ENCODE data around the gene HRAS.

The HRAS gene

GRCh38 chr11:515131-515530 lies 20.2 kb downstream of the HRAS start:
- ChIA-PET CTCF (no interaction called here), POLR2A (no interaction called here)
- no peak for TF ChIP-seq CTCF (IDR thresholded peaks at IDR 0.05; ENCODE audit: control extremely low read depth, extremely low read depth, low read depth, missing control alignments)
- no peak for DNase-seq (ENCODE audit: extremely low spot score)

GRCh38 chr11:514606-515005 lies 20.8 kb downstream of the HRAS start:
- no peak for TF ChIP-seq CTCF (IDR thresholded peaks at IDR 0.05; ENCODE audit: control extremely low read depth, extremely low read depth, low read depth, missing control alignments)
- ChIA-PET POLR2A (no interaction called here), CTCF (no interaction called here)
- no peak for DNase-seq (ENCODE audit: extremely low spot score)

- no peak for TF ChIP-seq CTCF (IDR thresholded peaks at IDR 0.05; ENCODE audit: control extremely low read depth, extremely low read depth, low read depth, missing control alignments)
- POLR2A ChIA-PET, result no interaction called here
- no peak for DNase-seq (ENCODE audit: extremely low spot score)
- CTCF ChIA-PET, result no interaction called here
These were observed 22.4 kb downstream of the HRAS start for GRCh38 chr11:512761-513595.

- CTCF ChIA-PET, result interaction anchor here (7.2 kb wide), 1 partner anchor 10 kb away, joined by 55 read pairs; no protein-coding TSS in a partner anchor
- DNase-seq (ENCODE audit: extremely low spot score), result no peak
- POLR2A ChIA-PET, result interaction anchor here (0.7 to 1.4 kb wide), 2 partner anchors 101 to 105 kb away, joined by 3 read pairs; no protein-coding TSS in a partner anchor
- no peak for TF ChIP-seq CTCF (IDR thresholded peaks at IDR 0.05; ENCODE audit: control extremely low read depth, extremely low read depth, low read depth, missing control alignments)
These were observed 26.4 kb downstream of the HRAS start for GRCh38 chr11:508956-509355.

GRCh38 chr11:507727-508515 lies 27.5 kb downstream of the HRAS start:
- DNase-seq (ENCODE audit: extremely low spot score), result no peak
- ChIA-PET POLR2A (interaction anchor here (1.5 kb wide), 1 partner anchor 8 kb away, joined by 3 read pairs; no protein-coding TSS in a partner anchor), CTCF (interaction anchor here (7.2 kb wide), 1 partner anchor 11 kb away, joined by 55 read pairs; no protein-coding TSS in a partner anchor)
- TF ChIP-seq CTCF (IDR thresholded peaks at IDR 0.05; ENCODE audit: control extremely low read depth, extremely low read depth, low read depth, missing control alignments), result no peak

- DNase-seq (ENCODE audit: extremely low spot score), result peak; percentile 100
- no peak for TF ChIP-seq CTCF (IDR thresholded peaks at IDR 0.05; ENCODE audit: control extremely low read depth, extremely low read depth, low read depth, missing control alignments)
- ChIA-PET POLR2A (interaction anchor here (1.2 to 1.5 kb wide), 4 partner anchors 9 to 312 kb away, joined by 3 to 5 read pairs (median 4); partner anchors contain the start of genes HRAS and PNPLA2), CTCF (interaction anchor here (1.6 to 7.2 kb wide), 2 partner anchors 11 to 58 kb away, joined by 6 to 55 read pairs; partner anchors contain the start of gene PTDSS2)
These were observed 28.2 kb downstream of the HRAS start, which contains the start of gene RNH1 for GRCh38 chr11:506995-507726. TSS of gene RNH1 (minus strand) at chr11:507242. CDS start at chr11:502162, 5,080 bp downstream.

Measured in GM10248 (cell line).